Ishikawa (cell line): ENCODE results near the gene LRRC75B.

Experiments used
- FOXM1 ChIP-seq: IDR thresholded peaks from 2 replicates; pipeline ENCODE4 v1.6.1; 2012; ENCODE audit warnings: low read depth, borderline replicate concordance
- TAF1 ChIP-seq: IDR thresholded peaks from 2 replicates; pipeline ENCODE4 v1.6.1; 2012; ENCODE audit warnings: low read depth, mild to moderate bottlenecking
- TF ChIP-seq, protein P1 (sequence below): IDR thresholded peaks from 2 replicates; pipeline ENCODE4 v1.6.1; 2012; ENCODE audit warnings: low read depth, mild to moderate bottlenecking

GRCh38 chr22:24580276-24580675 lies 12.6 kb downstream of the LRRC75B start:
- TF ChIP-seq FOXM1 (no peak), TAF1 (no peak)
- TF ChIP-seq, protein P1, sequence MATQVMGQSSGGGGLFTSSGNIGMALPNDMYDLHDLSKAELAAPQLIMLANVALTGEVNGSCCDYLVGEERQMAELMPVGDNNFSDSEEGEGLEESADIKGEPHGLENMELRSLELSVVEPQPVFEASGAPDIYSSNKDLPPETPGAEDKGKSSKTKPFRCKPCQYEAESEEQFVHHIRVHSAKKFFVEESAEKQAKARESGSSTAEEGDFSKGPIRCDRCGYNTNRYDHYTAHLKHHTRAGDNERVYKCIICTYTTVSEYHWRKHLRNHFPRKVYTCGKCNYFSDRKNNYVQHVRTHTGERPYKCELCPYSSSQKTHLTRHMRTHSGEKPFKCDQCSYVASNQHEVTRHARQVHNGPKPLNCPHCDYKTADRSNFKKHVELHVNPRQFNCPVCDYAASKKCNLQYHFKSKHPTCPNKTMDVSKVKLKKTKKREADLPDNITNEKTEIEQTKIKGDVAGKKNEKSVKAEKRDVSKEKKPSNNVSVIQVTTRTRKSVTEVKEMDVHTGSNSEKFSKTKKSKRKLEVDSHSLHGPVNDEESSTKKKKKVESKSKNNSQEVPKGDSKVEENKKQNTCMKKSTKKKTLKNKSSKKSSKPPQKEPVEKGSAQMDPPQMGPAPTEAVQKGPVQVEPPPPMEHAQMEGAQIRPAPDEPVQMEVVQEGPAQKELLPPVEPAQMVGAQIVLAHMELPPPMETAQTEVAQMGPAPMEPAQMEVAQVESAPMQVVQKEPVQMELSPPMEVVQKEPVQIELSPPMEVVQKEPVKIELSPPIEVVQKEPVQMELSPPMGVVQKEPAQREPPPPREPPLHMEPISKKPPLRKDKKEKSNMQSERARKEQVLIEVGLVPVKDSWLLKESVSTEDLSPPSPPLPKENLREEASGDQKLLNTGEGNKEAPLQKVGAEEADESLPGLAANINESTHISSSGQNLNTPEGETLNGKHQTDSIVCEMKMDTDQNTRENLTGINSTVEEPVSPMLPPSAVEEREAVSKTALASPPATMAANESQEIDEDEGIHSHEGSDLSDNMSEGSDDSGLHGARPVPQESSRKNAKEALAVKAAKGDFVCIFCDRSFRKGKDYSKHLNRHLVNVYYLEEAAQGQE, result no peak
